ENCODE measurements around the gene KCTD14. TPM values are rescaled to one million over a fixed set of nuclear protein-coding genes. Genes with fewer than 3 reads are reported as not detected.

Gene KCTD14, protein sequence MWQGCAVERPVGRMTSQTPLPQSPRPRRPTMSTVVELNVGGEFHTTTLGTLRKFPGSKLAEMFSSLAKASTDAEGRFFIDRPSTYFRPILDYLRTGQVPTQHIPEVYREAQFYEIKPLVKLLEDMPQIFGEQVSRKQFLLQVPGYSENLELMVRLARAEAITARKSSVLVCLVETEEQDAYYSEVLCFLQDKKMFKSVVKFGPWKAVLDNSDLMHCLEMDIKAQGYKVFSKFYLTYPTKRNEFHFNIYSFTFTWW
- 8.2 and 9.1 TPM in 2 replicates for total RNA-seq (2022)
- percentile 61 among the genes with signal in this experiment for Bru-seq, nascent RNA
- percentile 88 among the genes with signal in this experiment for BruChase-seq, experiment 1, labeled RNA remaining after a 2-hour chase
- BruChase-seq, experiment 2, labeled RNA remaining after a 6-hour chase = percentile 74 among the genes with signal in this experiment
- long read RNA-seq, transcript KCTD14-201 (2 exons, 1,691 nt) = major isoform, 29 of 29 reads
- long read RNA-seq, partial matches to known transcripts = 0 of 29 reads
- long read RNA-seq, other reads (novel, unspliced or antisense) = 0 of 29 reads

DNA sequence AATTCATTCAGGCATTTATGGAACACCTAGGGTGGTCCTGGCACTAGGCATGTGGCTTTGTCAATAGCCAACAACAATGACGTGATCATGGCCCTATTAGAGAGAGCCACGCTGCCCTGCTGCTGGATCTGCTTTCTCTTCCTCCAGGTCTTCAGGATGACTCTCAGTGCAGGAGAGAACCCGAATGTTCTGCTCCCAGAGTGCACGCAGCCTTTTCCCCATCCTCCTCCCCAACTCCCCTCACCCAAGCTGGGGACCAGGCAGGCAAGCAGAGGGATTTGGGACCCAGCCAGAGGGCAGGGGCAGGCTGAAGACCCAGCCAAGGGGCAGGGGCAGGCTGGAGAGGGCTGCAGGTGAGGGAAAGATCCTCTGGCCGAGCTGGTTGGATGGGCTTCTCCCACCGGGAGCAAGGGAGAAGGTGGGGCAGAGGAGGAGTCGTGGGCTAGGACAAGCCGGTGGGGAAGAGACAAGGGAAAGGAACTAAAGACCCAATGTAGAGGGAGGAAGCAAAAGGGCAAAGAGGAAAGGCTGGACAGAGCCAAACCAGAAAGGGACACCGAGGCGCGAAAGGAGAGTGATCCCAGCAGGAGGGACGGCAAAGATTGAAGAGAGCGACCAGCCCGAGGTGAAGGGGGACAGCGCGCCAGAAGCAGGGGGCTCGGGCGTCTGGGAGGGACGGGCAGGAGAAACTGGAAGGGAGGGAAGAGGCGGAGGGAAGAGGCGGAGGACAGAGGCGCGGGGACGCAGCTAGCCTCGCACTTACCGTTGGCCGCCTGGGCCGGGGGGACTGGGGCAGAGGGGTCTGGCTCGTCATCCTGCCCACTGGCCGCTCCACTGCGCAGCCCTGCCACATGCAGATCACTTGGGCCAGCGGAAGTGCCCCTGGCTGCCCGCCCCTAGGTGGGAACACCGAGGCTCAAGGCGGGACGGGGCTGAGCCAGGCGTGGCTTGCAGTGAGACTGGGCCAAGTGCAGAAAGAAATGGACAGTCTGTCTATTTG lies at the start of gene KCTD14:
KCTD14 (minus strand) TSS at position 880 of the 1,000 bp plus-strand sequence; CDS start at position 853, 27 bp downstream.
- TF ChIP-seq, protein P1, sequence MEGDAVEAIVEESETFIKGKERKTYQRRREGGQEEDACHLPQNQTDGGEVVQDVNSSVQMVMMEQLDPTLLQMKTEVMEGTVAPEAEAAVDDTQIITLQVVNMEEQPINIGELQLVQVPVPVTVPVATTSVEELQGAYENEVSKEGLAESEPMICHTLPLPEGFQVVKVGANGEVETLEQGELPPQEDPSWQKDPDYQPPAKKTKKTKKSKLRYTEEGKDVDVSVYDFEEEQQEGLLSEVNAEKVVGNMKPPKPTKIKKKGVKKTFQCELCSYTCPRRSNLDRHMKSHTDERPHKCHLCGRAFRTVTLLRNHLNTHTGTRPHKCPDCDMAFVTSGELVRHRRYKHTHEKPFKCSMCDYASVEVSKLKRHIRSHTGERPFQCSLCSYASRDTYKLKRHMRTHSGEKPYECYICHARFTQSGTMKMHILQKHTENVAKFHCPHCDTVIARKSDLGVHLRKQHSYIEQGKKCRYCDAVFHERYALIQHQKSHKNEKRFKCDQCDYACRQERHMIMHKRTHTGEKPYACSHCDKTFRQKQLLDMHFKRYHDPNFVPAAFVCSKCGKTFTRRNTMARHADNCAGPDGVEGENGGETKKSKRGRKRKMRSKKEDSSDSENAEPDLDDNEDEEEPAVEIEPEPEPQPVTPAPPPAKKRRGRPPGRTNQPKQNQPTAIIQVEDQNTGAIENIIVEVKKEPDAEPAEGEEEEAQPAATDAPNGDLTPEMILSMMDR (IDR thresholded peaks at IDR 0.05; ENCODE audit: insufficient read depth in 1 of 2, low read depth in 1 of 2, low read length in 1 of 2, severe bottlenecking in 1 of 2, unreplicated experiment in 1 of 2) = peak in 1 of 2 experiments; percentile 0
- intact Hi-C loops (cut with micrococcal nuclease; ENCODE audit: unreplicated experiment) = no loop called here
- Mint-ChIP-seq H3K36me3 (ENCODE audit: insufficient read depth, unreplicated experiment) (no peaks in the 10 kb centered on the region), H3K4me3 (ENCODE audit: unreplicated experiment) (peak within 1 kb of the TSS; percentile 72), H3K9me3 (ENCODE audit: unreplicated experiment) (no peaks in the 10 kb centered on the region), H3K27ac (ENCODE audit: unreplicated experiment) (peak within 1 kb of the TSS; percentile 14), H3K4me1 (ENCODE audit: low read depth, unreplicated experiment) (peaks cover 17% of the 10 kb centered on the region), H3K27me3 (ENCODE audit: insufficient read depth, unreplicated experiment) (no peaks in the 10 kb centered on the region)
- H3K9me3 ChIP-seq = no peaks in the 10 kb centered on the region
- peaks cover 21% of the 10 kb centered on the region; the same call in 1 of the 2 replicates for H3K4me1 ChIP-seq
- H3K4me3 ChIP-seq (ENCODE audit: low read depth, low read length) = peak within 1 kb of the TSS; percentile 68
- peak; percentile 64 to 67 for DNase-seq
- BruUV-seq (replicated peaks) = no TSS peak
- POLR2A ChIA-PET = interaction anchor here (0.6 kb wide), 1 partner anchor 28 kb away, joined by 4 read pairs; the partner anchor contains the start of gene INTS4
- H3K27me3 ChIP-seq (replicated peaks; ENCODE audit: control insufficient read depth, insufficient read depth, low read length) = no peaks in the 10 kb centered on the region
- no peaks in the 10 kb centered on the region for H3K36me3 ChIP-seq (ENCODE audit: control insufficient read depth, insufficient read depth, low read length)
- CTCF ChIA-PET = no interaction called here

DNA sequence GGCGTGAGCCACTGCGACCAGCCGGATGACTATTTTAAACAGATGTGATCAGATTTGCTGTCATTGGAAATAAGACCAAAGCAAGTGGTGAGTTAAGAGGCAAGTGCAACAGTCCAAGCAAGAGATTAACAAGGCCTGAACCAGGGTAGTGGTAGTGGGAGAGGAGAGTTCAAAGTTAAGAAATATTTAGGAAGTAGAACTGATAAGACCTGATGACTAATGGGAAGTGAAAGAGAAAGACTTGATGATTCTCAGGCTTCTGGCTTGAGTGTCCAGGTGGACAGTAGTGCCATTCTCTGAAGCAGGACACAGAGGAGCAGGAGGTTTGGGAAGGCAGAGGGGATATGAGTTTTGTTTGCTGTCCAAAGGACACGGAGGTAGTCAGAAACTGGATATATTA lies 49.4 kb upstream of the KCTD14 start:
- Histone ChIP-seq H3K4me3 (ENCODE audit: low read depth, low read length) (no peak overlapping the region), H3K36me3 (ENCODE audit: control insufficient read depth, insufficient read depth, low read length) (peaks cover 16% of the 10 kb centered on the region), H3K9me3 (no peaks in the 10 kb centered on the region), H3K27me3 (replicated peaks; ENCODE audit: control insufficient read depth, insufficient read depth, low read length) (no peaks in the 10 kb centered on the region; the same call in 1 of the 2 replicates), H3K4me1 (peaks cover 32% of the 10 kb centered on the region)
- Mint-ChIP-seq H3K4me3 (ENCODE audit: unreplicated experiment) (no peak overlapping the region), H3K9me3 (ENCODE audit: unreplicated experiment) (no peaks in the 10 kb centered on the region), H3K36me3 (ENCODE audit: insufficient read depth, unreplicated experiment) (peaks cover 76% of the 10 kb centered on the region), H3K4me1 (ENCODE audit: low read depth, unreplicated experiment) (peaks cover 35% of the 10 kb centered on the region), H3K27ac (ENCODE audit: unreplicated experiment) (no peak overlapping the region), H3K27me3 (ENCODE audit: insufficient read depth, unreplicated experiment) (no peaks in the 10 kb centered on the region)
- ChIA-PET POLR2A (interaction anchor here (0.6 kb wide), 1 partner anchor 1330 kb away, joined by 6 read pairs; no protein-coding TSS in a partner anchor), CTCF (no interaction called here)
- no TSS peak for BruUV-seq (replicated peaks)
- TF ChIP-seq, protein P1 (IDR thresholded peaks at IDR 0.05; ENCODE audit: insufficient read depth in 1 of 2, low read depth in 1 of 2, low read length in 1 of 2, severe bottlenecking in 1 of 2, unreplicated experiment in 1 of 2) = no peak
- intact Hi-C loops (cut with micrococcal nuclease; ENCODE audit: unreplicated experiment) = no loop called here
- no peak for DNase-seq

Data from Caco-2 (cell line).